GM12878 (cell line): ENCODE measurements around the gene ATP5F1A. TPM values are rescaled to one million over a fixed set of nuclear protein-coding genes. Genes with fewer than 3 reads are reported as not detected.

Experiments
- ATAC-seq: fragments of 200-7000 bp; cut with Tn5 transposase; 3 replicates; pipeline ENCODE4 v1.9.1; 2020; ENCODE audit warnings: mild to moderate bottlenecking, moderate library complexity
- BruUV-seq: library from RNA; stranded (reverse); fragments of 400-500 nt; replicated peaks from 2 replicates; lab custom pipeline; 2021; lab: Mats Ljungman, UMichigan
- CTCF ChIA-PET: fragments of 300-600 bp; sonication (Branson Sonifier 250); formaldehyde crosslinking; extraction: SDS; loops from one replicate; lab custom pipeline; 2021; ENCODE audit warnings: inconsistent platforms; lab: Yijun Ruan, JAX
- POLR2A ChIA-PET: fragments of 350-600 bp; formaldehyde crosslinking; extraction: SDS; loops from one replicate; lab custom pipeline; 2021; ENCODE audit warnings: inconsistent platforms; lab: Charles Lee
- RAD21 ChIA-PET: fragments of 300-600 bp; sonication (Branson Sonifier 250); formaldehyde crosslinking; loops from one replicate; lab custom pipeline; 2023; ENCODE audit warnings: antibody characterized with exemption; ENCODE audit not compliant: unreplicated experiment; lab: Charles Lee
- SMC1A ChIA-PET: fragments of 300-600 bp; sonication (Branson Sonifier 250); formaldehyde crosslinking; loops from one replicate; lab custom pipeline; 2023; ENCODE audit not compliant: unreplicated experiment, uncharacterized antibody; lab: Charles Lee
- DNase-seq: peaks from one replicate; pipeline ENCODE4 v3.0.0-alpha.2; 2011; ENCODE audit warnings: low read depth, low spot score
- FAIRE-seq: peaks from 3 replicates; lab custom pipeline; 2011; peaks lifted over from hg19 to GRCh38; lab: Jason Lieb, UNC
- H2AFZ ChIP-seq: 2 replicates; pipeline ENCODE4 v1.6.0; 2011; ENCODE audit warnings: low read depth, low read length, control low read depth; ENCODE audit not compliant: control insufficient read depth
- H3K27ac ChIP-seq: 2 replicates; pipeline ENCODE4 v1.5.1; 2011; ENCODE audit warnings: control low read depth; ENCODE audit not compliant: control insufficient read depth, insufficient read depth
- H3K27me3 ChIP-seq, 2 experiments: replicated peaks in 1 of 2; 2 replicates each; pipeline versions ENCODE4 v1.6.0 to v1.6.1; 2011; ENCODE audit warnings: low read length in 1 of 2; ENCODE audit not compliant: control insufficient read depth in 2 of 2, insufficient read depth in 2 of 2
- H3K36me3 ChIP-seq, 2 experiments: 2 replicates each; pipeline ENCODE4 v1.5.1; 2011; ENCODE audit warnings: low read length in 1 of 2; ENCODE audit not compliant: control insufficient read depth in 2 of 2, insufficient read depth in 2 of 2
- H3K4me1 ChIP-seq: 2 replicates; pipeline ENCODE4 v1.6.1; 2011; ENCODE audit warnings: mild to moderate bottlenecking, low read length, moderate library complexity, mixed read lengths; ENCODE audit not compliant: control insufficient read depth, insufficient read depth
- H3K4me2 ChIP-seq: 2 replicates; pipeline ENCODE4 v1.6.0; 2011; ENCODE audit warnings: control low read depth; ENCODE audit not compliant: control insufficient read depth, insufficient read depth
- H3K4me3 ChIP-seq: fragments of 200-600 bp; sonication (generic); 2 replicates; pipeline ENCODE4 v1.5.1; 2016
- H3K79me2 ChIP-seq: 2 replicates; pipeline ENCODE4 v1.6.0; 2011; ENCODE audit warnings: low read length; ENCODE audit not compliant: control insufficient read depth, insufficient read depth
- H3K9ac ChIP-seq: 2 replicates; pipeline ENCODE4 v1.8.0; 2011; ENCODE audit warnings: low read length, control low read depth, mixed read lengths; ENCODE audit not compliant: control insufficient read depth, insufficient read depth
- H3K9me3 ChIP-seq: replicated peaks from 3 replicates; pipeline ENCODE4 v1.5.1; 2011; ENCODE audit warnings: mild to moderate bottlenecking, low read length; ENCODE audit not compliant: control insufficient read depth, insufficient read depth
- H4K20me1 ChIP-seq: 2 replicates; pipeline ENCODE4 v1.6.0; 2011; ENCODE audit not compliant: control insufficient read depth, insufficient read depth
- ATF3 ChIP-seq: IDR thresholded peaks from 2 replicates; pipeline ENCODE4 v1.6.1; 2011; ENCODE audit warnings: low read depth, mild to moderate bottlenecking, low read length, moderate library complexity, borderline replicate concordance; ENCODE audit errors: extremely low read depth
- BCL11A ChIP-seq: IDR thresholded peaks from 2 replicates; pipeline ENCODE4 v1.6.1; 2011; ENCODE audit warnings: low read depth, low read length
- BRCA1 ChIP-seq: IDR thresholded peaks from 2 replicates; pipeline ENCODE4 v1.6.1; 2011; ENCODE audit warnings: low read depth, low read length, improper control_type of control experiment
- CEBPB ChIP-seq, 2 experiments: fragments of 150-350 bp in 1 of 2; IDR thresholded peaks; 2 replicates each; pipeline ENCODE4 v1.6.1; 2012 to 2014; ENCODE audit warnings: low read depth in 2 of 2, low read length in 2 of 2, borderline replicate concordance in 1 of 2, inconsistent platforms in 1 of 2
- DPF2 ChIP-seq: fragments of 450-650 bp; IDR thresholded peaks from 2 replicates; pipeline ENCODE4 v1.6.1; 2017; ENCODE audit warnings: mild to moderate bottlenecking
- EED ChIP-seq: sonication (generic); IDR thresholded peaks from 2 replicates; pipeline ENCODE4 v1.6.1; 2016; ENCODE audit warnings: antibody characterized with exemption, low read depth
- GABPA ChIP-seq: IDR thresholded peaks from 2 replicates; pipeline ENCODE4 v1.6.1; 2014; ENCODE audit warnings: antibody characterized with exemption, low read depth, mild to moderate bottlenecking, inconsistent platforms
- GATAD2B ChIP-seq: fragments of 450-650 bp; conservative IDR thresholded peaks from 2 replicates; pipeline ENCODE4 v1.6.1; 2017; ENCODE audit warnings: low read depth, mild to moderate bottlenecking, moderate library complexity
- HDAC6 ChIP-seq: fragments of 200-600 bp; sonication (generic); IDR thresholded peaks from one replicate; pipeline ENCODE4 v1.8.0; 2017; ENCODE audit warnings: antibody characterized with exemption; ENCODE audit not compliant: unreplicated experiment
- IKZF1 ChIP-seq: fragments of 450-650 bp; conservative IDR thresholded peaks from 2 replicates; pipeline ENCODE4 v1.6.1; 2017; ENCODE audit warnings: antibody characterized with exemption, mild to moderate bottlenecking
- KAT2A ChIP-seq: conservative IDR thresholded peaks from 2 replicates; pipeline ENCODE4 v1.6.1; 2011; ENCODE audit warnings: low read depth, low read length; ENCODE audit not compliant: control insufficient read depth
- MLLT1 ChIP-seq: fragments of 450-650 bp; IDR thresholded peaks from 2 replicates; pipeline ENCODE4 v1.6.1; 2016; ENCODE audit warnings: mild to moderate bottlenecking
- MTA2 ChIP-seq: fragments of 450-650 bp; IDR thresholded peaks from 2 replicates; pipeline ENCODE4 v1.6.1; 2016; ENCODE audit warnings: low read depth, mild to moderate bottlenecking, moderate library complexity
- POLR2A ChIP-seq: IDR thresholded peaks from 2 replicates; pipeline ENCODE4 v1.6.1; 2011; ENCODE audit warnings: low read depth, mild to moderate bottlenecking, low read length
- SIN3A ChIP-seq: IDR thresholded peaks from 2 replicates; pipeline ENCODE4 v1.6.1; 2012; ENCODE audit warnings: low read depth, low read length, improper control_type of control experiment
- USF1 ChIP-seq: IDR thresholded peaks from 2 replicates; pipeline ENCODE4 v1.6.1; 2011; ENCODE audit warnings: borderline replicate concordance, low read depth, mild to moderate bottlenecking, moderate library complexity, mixed read lengths, low read length; ENCODE audit not compliant: insufficient read depth; ENCODE audit errors: extremely low read length
- USF2 ChIP-seq: IDR thresholded peaks from 2 replicates; pipeline ENCODE4 v1.6.1; 2011; ENCODE audit warnings: low read depth, low read length, improper control_type of control experiment, borderline replicate concordance
- WRNIP1 ChIP-seq: IDR thresholded peaks from 2 replicates; pipeline ENCODE4 v1.6.1; 2011; ENCODE audit warnings: low read depth, low read length, improper control_type of control experiment, borderline replicate concordance
- YY1 ChIP-seq: IDR thresholded peaks from 2 replicates; pipeline ENCODE4 v1.6.1; 2011; ENCODE audit warnings: low read depth, mild to moderate bottlenecking, low read length
- ZNF207 ChIP-seq: fragments of 450-650 bp; IDR thresholded peaks from 2 replicates; pipeline ENCODE4 v1.6.1; 2014; ENCODE audit warnings: antibody characterized with exemption, mild to moderate bottlenecking, borderline replicate concordance
- ZNF384 ChIP-seq: IDR thresholded peaks from 2 replicates; pipeline ENCODE4 v1.6.1; 2012; ENCODE audit warnings: low read depth, mild to moderate bottlenecking, low read length, improper control_type of control experiment, borderline replicate concordance
- WGBS: methylation state at CpG from one replicate; pipeline ENCODE4 v1.1.6; 2016; ENCODE audit warnings: low lambda C conversion rate; ENCODE audit not compliant: insufficient replicate concordance, insufficient coverage; ENCODE audit errors: missing lambda C conversion rate; 5-methylcytosine and 5-hydroxymethylcytosine counted together
- in situ Hi-C: fragments of 300-500 bp; cut with MboI; formaldehyde crosslinking; loops from 9 replicates; pipeline ENCODE4 v1.14.3; 2018; ENCODE audit warnings: mixed read lengths
- intact Hi-C: fragments of 100-400 bp; cut with micrococcal nuclease; formaldehyde crosslinking; loops from one replicate; pipeline ENCODE4 v1.14.2; 2022; ENCODE audit not compliant: unreplicated experiment
- polyA plus RNA-seq, 11 experiments: library from polyadenylated mRNA; depleted of rRNA in 4 of 11; unstranded in 6 of 11; stranded (reverse) in 5 of 11; fragments of >200 nt; fragmentation: Nextera tagmentation in 4 of 11; fragmentation: Illumina TruSeq in 1 of 11; extraction: Ambion mirVana in 4 of 11; extraction: Trizol in 1 of 11; gene quantifications; 1 replicate in 1 of 11; 2 replicates in 10 of 11; pipeline versions ENCODE4 v1.2.1 to v1.2.3, GENCODE V29; 2011 to 2016; ENCODE audit warnings: inconsistent platforms in 2 of 11, missing spikeins in 2 of 11, low read depth in 1 of 11
- total RNA-seq, 4 experiments: library from RNA; depleted of rRNA in 3 of 4; stranded (reverse); fragments of >200 nt in 3 of 4; fragmentation: Illumina TruSeq in 1 of 4; extraction: Trizol in 1 of 4; gene quantifications; 2 replicates each; pipeline versions ENCODE4 v1.2.1 to v1.2.3, GENCODE V29; 2013 to 2021

The ATP5F1A gene
- total and polyA plus RNA-seq, 10 of the 15 experiments (the other 5 are each of a cell fraction or from before 2014, with no cell fraction given) = 592 to 1,161 (median 723) TPM

GRCh38 chr18:46104128-46104911 lies 6.2 kb upstream of the ATP5F1A start, which contains the start of gene HAUS1:
Gene HAUS1 (plus strand): TSS chr18:46104385. CDS start chr18:46104412, 27 bp downstream.
- 1% methylated on average over 54 of the region's 57 CpGs for WGBS
- SMC1A ChIA-PET = no interaction called here
- peak; percentile 94 for FAIRE-seq
- peak; percentile 75 for TF ChIP-seq GATAD2B
- no peak for TF ChIP-seq ATF3
- no peak for TF ChIP-seq ZNF207
- TF ChIP-seq USF2 = no peak
- no peak for TF ChIP-seq ZNF384
- TF ChIP-seq MLLT1 = 0 out of 2 replicates have a peak, but pooled peaks have one; percentile 7
- peak; percentile 87 for TF ChIP-seq IKZF1
- TF ChIP-seq GABPA = peak; percentile 32; the same call in 1 of the 2 replicates
- no peak for TF ChIP-seq KAT2A
- no peak for TF ChIP-seq HDAC6
- TF ChIP-seq EED = peak; percentile 71; the same call in 1 of the 2 replicates
- no peak for TF ChIP-seq WRNIP1
- TF ChIP-seq MTA2 = peak; percentile 24; the same call in 1 of the 2 replicates
- TF ChIP-seq POLR2A = peak; percentile 55; the same call in 1 of the 2 replicates
- TF ChIP-seq BRCA1 = no peak
- no peak for TF ChIP-seq CEBPB (IDR thresholded peaks at IDR 0.05; ENCODE audit: borderline replicate concordance in 1 of 2, low read depth in 2 of 2, low read length in 2 of 2)
- no peak for TF ChIP-seq BCL11A
- 0 out of 2 replicates have a peak, but pooled peaks have one; percentile 29 for TF ChIP-seq SIN3A
- TF ChIP-seq DPF2 = 0 out of 2 replicates have a peak, but pooled peaks have one; percentile 51
- peak; percentile 49; the same call in 1 of the 2 replicates for TF ChIP-seq YY1
- TF ChIP-seq USF1 = no peak

More at GRCh38 chr18:46104128-46104911, 6.2 kb upstream of the ATP5F1A start, which contains the start of gene HAUS1:
- ATAC-seq (peak; percentile 98), DNase-seq (peak; percentile 33)
- Histone ChIP-seq H3K27me3 (no peaks in the 10 kb centered on the region), H3K79me2 (peaks cover 9% of the 10 kb centered on the region), H3K9me3 (no peaks in the 10 kb centered on the region), H3K4me1 (no peaks in the 10 kb centered on the region), H3K4me2 (peak within 1 kb of the TSS; percentile 75), H3K27ac (peak within 1 kb of the TSS; percentile 87), H3K9ac (peak within 1 kb of the TSS; percentile 92), H3K4me3 (peak within 1 kb of the TSS; percentile 81), H3K36me3 (peaks cover 0 to 8% of the 10 kb centered on the region in 2 experiments; a peak in 2 of 4 replicates), H4K20me1 (no peaks in the 10 kb centered on the region), H2AFZ (peak within 1 kb of the TSS; percentile 96)
- ChIA-PET POLR2A (interaction anchor here (0.6 kb wide), 1 partner anchor 11 kb away, joined by 4 read pairs; no protein-coding TSS in a partner anchor), RAD21 (no interaction called here), CTCF (interaction anchor here (1.1 to 1.6 kb wide), 3 partner anchors 30 to 69 kb away, joined by 3 to 9 read pairs (median 4); a partner anchor contains a TSS)
- intact Hi-C loops = no loop called here
- BruUV-seq = TSS peak; percentile 59
- in situ Hi-C loops = no loop called here
